WERI-Rb-1 (cell line): ENCODE measurements around the gene DNAH2.

ENCODE experiments used
- DNase-seq: peaks from one replicate; pipeline ENCODE4 v3.0.0-alpha.2; 2020
- H3K27ac ChIP-seq: fragments of 250-450 bp; sonication (Bioruptor Pico); 2 replicates; pipeline ENCODE4 v1.5.1; 2020; ENCODE audit warnings: mild to moderate bottlenecking, moderate library complexity
- H3K27me3 ChIP-seq: fragments of 250-450 bp; sonication (Bioruptor Pico); 2 replicates; pipeline ENCODE4 v1.5.1; 2021; ENCODE audit warnings: mild to moderate bottlenecking, low read depth, moderate library complexity; ENCODE audit not compliant: insufficient read depth, severe bottlenecking
- H3K36me3 ChIP-seq: fragments of 250-450 bp; sonication (Bioruptor Pico); 2 replicates; pipeline ENCODE4 v1.5.1; 2020; ENCODE audit warnings: mild to moderate bottlenecking, moderate library complexity
- H3K4me3 ChIP-seq: 2 replicates; pipeline ENCODE4 v1.5.1; 2011; ENCODE audit warnings: low read depth, mild to moderate bottlenecking, control low read depth, low read length
- H3K9me3 ChIP-seq: fragments of 250-450 bp; sonication (Bioruptor Pico); 2 replicates; pipeline ENCODE4 v1.5.1; 2021; ENCODE audit warnings: mild to moderate bottlenecking, moderate library complexity; ENCODE audit not compliant: severe bottlenecking
- CTCF ChIP-seq: IDR thresholded peaks from 2 replicates; pipeline ENCODE4 v1.5.1; 2011; ENCODE audit warnings: low read depth, mild to moderate bottlenecking, control low read depth, inconsistent platforms, low read length

Gene DNAH2

GRCh38 chr17:7811251-7811650 is 93.7 kb downstream of the DNAH2 start:
- no peak overlapping the region for H3K4me3 ChIP-seq
- H3K27ac ChIP-seq, result no peak overlapping the region
- no peaks in the 10 kb centered on the region for H3K9me3 ChIP-seq
- H3K27me3 ChIP-seq, result no peaks in the 10 kb centered on the region
- no peak for TF ChIP-seq CTCF
- no peak for DNase-seq
- H3K36me3 ChIP-seq, result no peaks in the 10 kb centered on the region

GRCh38 chr17:7814969-7815368 is 97.4 kb downstream of the DNAH2 start:
- DNase-seq, result no peak
- H3K27me3 ChIP-seq, result no peaks in the 10 kb centered on the region
- no peak overlapping the region for H3K27ac ChIP-seq
- H3K9me3 ChIP-seq, result no peaks in the 10 kb centered on the region
- no peak for TF ChIP-seq CTCF
- no peak overlapping the region for H3K4me3 ChIP-seq
- no peaks in the 10 kb centered on the region for H3K36me3 ChIP-seq

- Histone ChIP-seq H3K27me3 (no peaks in the 10 kb centered on the region), H3K4me3 (no peak overlapping the region), H3K36me3 (no peaks in the 10 kb centered on the region), H3K27ac (no peak overlapping the region), H3K9me3 (no peaks in the 10 kb centered on the region)
- DNase-seq, result no peak
- TF ChIP-seq CTCF, result no peak
These were observed 99.5 kb downstream of the DNAH2 start for GRCh38 chr17:7816926-7817642.

- Histone ChIP-seq H3K27me3 (no peaks in the 10 kb centered on the region), H3K36me3 (no peaks in the 10 kb centered on the region), H3K9me3 (no peaks in the 10 kb centered on the region), H3K27ac (no peak overlapping the region), H3K4me3 (no peak overlapping the region)
- DNase-seq, result no peak
- TF ChIP-seq CTCF, result no peak
These were observed 100.1 kb downstream of the DNAH2 start for GRCh38 chr17:7817643-7817964.

- H3K9me3 ChIP-seq, result no peaks in the 10 kb centered on the region
- no peak for TF ChIP-seq CTCF
These were observed 100.5 kb downstream of the DNAH2 start for GRCh38 chr17:7818026-7818425.

More at GRCh38 chr17:7818026-7818425, 100.5 kb downstream of the DNAH2 start:
- H3K4me3 ChIP-seq, result no peak overlapping the region
- no peak overlapping the region for H3K27ac ChIP-seq
- DNase-seq, result no peak
- no peaks in the 10 kb centered on the region for H3K27me3 ChIP-seq
- H3K36me3 ChIP-seq, result no peaks in the 10 kb centered on the region
